IMR-90 (cell line): ENCODE measurements around the gene ATP10A.

Experiments used
- CEBPB ChIP-seq: IDR thresholded peaks from 2 replicates; pipeline ENCODE4 v1.6.1; 2012; ENCODE audit warnings: low read depth, low read length, improper control_type of control experiment
- CTCF ChIP-seq: conservative IDR thresholded peaks from 2 replicates; pipeline ENCODE4 v1.5.1; 2012; ENCODE audit warnings: mild to moderate bottlenecking, low read depth, low read length, improper control_type of control experiment
- ELK1 ChIP-seq: fragments of 150-350 bp; IDR thresholded peaks from 2 replicates; pipeline ENCODE4 v1.6.1; 2016; ENCODE audit warnings: low read depth, mild to moderate bottlenecking, low read length, moderate library complexity, borderline replicate concordance
- MAFK ChIP-seq: IDR thresholded peaks from 2 replicates; pipeline ENCODE4 v1.6.1; 2012; ENCODE audit warnings: low read depth, low read length, improper control_type of control experiment
- MXI1 ChIP-seq: IDR thresholded peaks from 2 replicates; pipeline ENCODE4 v1.6.1; 2012; ENCODE audit warnings: low read depth, mild to moderate bottlenecking, low read length, moderate library complexity, borderline replicate concordance
- NFE2L2 ChIP-seq: fragments of 150-350 bp; IDR thresholded peaks from 2 replicates; pipeline ENCODE4 v1.6.1; 2016; ENCODE audit warnings: low read depth, mild to moderate bottlenecking, low read length
- POLR2A ChIP-seq: IDR thresholded peaks from 2 replicates; pipeline ENCODE4 v1.6.1; 2012; ENCODE audit warnings: mild to moderate bottlenecking, low read depth, low read length
- RAD21 ChIP-seq: IDR thresholded peaks from 2 replicates; pipeline ENCODE4 v1.6.1; 2012; ENCODE audit warnings: low read length, improper control_type of control experiment
- RCOR1 ChIP-seq: IDR thresholded peaks from 2 replicates; pipeline ENCODE4 v1.6.1; 2012; ENCODE audit warnings: mild to moderate bottlenecking, low read length, improper control_type of control experiment; ENCODE audit not compliant: insufficient replicate concordance
- RFX5 ChIP-seq: IDR thresholded peaks from 2 replicates; pipeline ENCODE4 v1.8.0; 2012; ENCODE audit warnings: low read depth, mild to moderate bottlenecking, low read length, moderate library complexity
- TF ChIP-seq, protein P1 (sequence below): fragments of 150-350 bp; IDR thresholded peaks from 2 replicates; pipeline ENCODE4 v1.6.1; 2017; ENCODE audit warnings: mild to moderate bottlenecking, antibody characterized with exemption, low read length, low read depth

DNA sequence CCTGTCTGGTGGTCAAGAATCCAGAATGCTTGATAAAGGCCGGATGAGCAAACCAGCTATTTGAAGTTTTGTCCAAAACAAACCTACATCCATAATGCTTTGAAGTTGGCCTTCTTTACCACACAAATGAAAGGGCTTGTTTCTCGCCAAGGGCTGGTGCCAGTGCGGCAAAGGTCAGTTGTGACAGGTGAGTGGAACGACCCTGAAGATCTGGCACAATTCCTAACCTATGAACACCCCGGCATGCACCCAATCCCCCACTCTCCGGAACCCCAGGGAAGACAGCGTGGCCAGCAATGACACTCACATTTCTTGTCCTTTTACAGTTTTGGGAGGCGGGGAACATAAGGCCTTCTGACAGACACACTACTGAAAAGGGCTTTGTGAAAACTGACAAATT lies 90.6 kb downstream of the ATP10A start:
- TF ChIP-seq CTCF (no peak), MXI1 (no peak), RFX5 (no peak), NFE2L2 (no peak), RAD21 (no peak), POLR2A (no peak), RCOR1 (no peak), CEBPB (no peak), ELK1 (no peak), MAFK (no peak)
- TF ChIP-seq, protein P1, sequence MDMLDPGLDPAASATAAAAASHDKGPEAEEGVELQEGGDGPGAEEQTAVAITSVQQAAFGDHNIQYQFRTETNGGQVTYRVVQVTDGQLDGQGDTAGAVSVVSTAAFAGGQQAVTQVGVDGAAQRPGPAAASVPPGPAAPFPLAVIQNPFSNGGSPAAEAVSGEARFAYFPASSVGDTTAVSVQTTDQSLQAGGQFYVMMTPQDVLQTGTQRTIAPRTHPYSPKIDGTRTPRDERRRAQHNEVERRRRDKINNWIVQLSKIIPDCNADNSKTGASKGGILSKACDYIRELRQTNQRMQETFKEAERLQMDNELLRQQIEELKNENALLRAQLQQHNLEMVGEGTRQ, result no peak
